Muscle layer of colon (tissue), 2 donors: ENCODE measurements around the gene TMEM200C.
A peak's percentile ranks its signal among the peaks of the same experiment; 100 is the strongest.

ENCODE experiments used
- H3K27ac ChIP-seq: one replicate; pipeline ENCODE4 v1.7.0; 2013; ENCODE audit warnings: low read depth, mild to moderate bottlenecking, low read length, moderate library complexity
- H3K27me3 ChIP-seq, 2 donors: one replicate each; pipeline ENCODE4 v1.7.0; 2013; ENCODE audit warnings: low read length in 2 of 2, mild to moderate bottlenecking in 2 of 2; ENCODE audit not compliant: insufficient read depth in 2 of 2, control insufficient read depth in 1 of 2
- H3K36me3 ChIP-seq: one replicate; pipeline ENCODE4 v1.7.0; 2013; ENCODE audit warnings: mild to moderate bottlenecking, low read length; ENCODE audit not compliant: insufficient read depth
- H3K4me1 ChIP-seq: one replicate; pipeline ENCODE4 v1.7.0; 2013; ENCODE audit warnings: mild to moderate bottlenecking, low read length; ENCODE audit not compliant: insufficient read depth
- H3K4me3 ChIP-seq, 2 donors: one replicate each; pipeline ENCODE4 v1.7.0; 2013; ENCODE audit warnings: low read length in 2 of 2, low read depth in 1 of 2, mild to moderate bottlenecking in 1 of 2, moderate library complexity in 1 of 2
- H3K9ac ChIP-seq: one replicate; pipeline ENCODE4 v1.7.0; 2013; ENCODE audit warnings: low read length
- H3K9me3 ChIP-seq: one replicate; pipeline ENCODE4 v1.7.0; 2013; ENCODE audit warnings: mild to moderate bottlenecking, low read length
- donor health status: abdominal sarcoma.
- donor health status: Adenocarcinoma of cecum.

The TMEM200C gene

DNA sequence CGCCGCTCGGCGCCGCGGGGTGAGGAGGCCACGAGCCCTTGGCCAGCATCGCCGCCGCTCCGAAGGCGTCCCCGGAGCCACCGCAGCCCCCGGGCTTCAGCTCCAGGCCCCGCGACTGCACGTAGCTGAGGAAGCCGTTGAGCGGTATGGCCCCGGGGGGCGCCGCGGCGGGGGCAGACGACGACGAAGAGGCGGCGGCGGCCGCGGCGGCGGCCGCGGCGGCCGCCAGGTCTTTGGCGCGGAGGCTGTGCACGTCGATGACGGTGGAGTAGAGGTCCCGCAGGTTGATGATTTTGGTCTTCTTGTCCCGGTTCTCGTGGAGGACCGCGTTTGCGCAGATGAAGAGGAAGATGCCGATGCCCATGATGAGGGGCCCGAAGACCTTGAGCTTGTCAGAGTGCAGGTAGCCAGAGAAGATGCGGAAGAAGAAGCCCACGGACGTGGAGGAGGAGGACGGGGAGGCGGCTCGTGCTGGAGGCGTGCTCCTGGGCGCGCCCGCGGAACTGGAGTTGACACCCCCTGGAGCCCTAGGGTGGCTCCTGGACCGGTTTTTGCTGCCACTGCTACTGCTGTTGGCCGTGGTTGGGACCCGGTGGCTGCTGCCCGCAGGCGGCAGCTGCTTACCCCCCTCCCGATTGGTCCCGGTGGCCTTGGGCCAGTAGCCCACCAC, 4.0 kb downstream of the TMEM200C start:
- no peak overlapping the region for H3K27ac ChIP-seq
- H3K27me3 ChIP-seq, result peaks cover 35 to 39% of the 10 kb centered on the region in 2 donors
- H3K4me1 ChIP-seq, result no peaks in the 10 kb centered on the region
- H3K9me3 ChIP-seq, result no peaks in the 10 kb centered on the region
- H3K4me3 ChIP-seq, result peak overlapping the region in 1 of 2 donors; percentile 41
- H3K36me3 ChIP-seq, result no peaks in the 10 kb centered on the region
- no peak overlapping the region for H3K9ac ChIP-seq

GRCh38 chr18:5890331-5891183, 4.8 kb downstream of the TMEM200C start:
- Histone ChIP-seq H3K9ac (no peak overlapping the region), H3K27me3 (peaks cover 32 to 35% of the 10 kb centered on the region in 2 donors), H3K36me3 (no peaks in the 10 kb centered on the region), H3K9me3 (no peaks in the 10 kb centered on the region), H3K27ac (no peak overlapping the region), H3K4me1 (no peaks in the 10 kb centered on the region), H3K4me3 (peak overlapping the region in 1 of 2 donors; percentile 41)

- Histone ChIP-seq H3K4me3 (no peak overlapping the region), H3K9me3 (no peaks in the 10 kb centered on the region), H3K36me3 (no peaks in the 10 kb centered on the region), H3K4me1 (no peaks in the 10 kb centered on the region), H3K9ac (no peak overlapping the region), H3K27ac (no peak overlapping the region), H3K27me3 (peaks cover 0 to 4% of the 10 kb centered on the region in 2 donors)
Observed at GRCh38 chr18:5885361-5885760, 10.0 kb downstream of the TMEM200C start.

DNA sequence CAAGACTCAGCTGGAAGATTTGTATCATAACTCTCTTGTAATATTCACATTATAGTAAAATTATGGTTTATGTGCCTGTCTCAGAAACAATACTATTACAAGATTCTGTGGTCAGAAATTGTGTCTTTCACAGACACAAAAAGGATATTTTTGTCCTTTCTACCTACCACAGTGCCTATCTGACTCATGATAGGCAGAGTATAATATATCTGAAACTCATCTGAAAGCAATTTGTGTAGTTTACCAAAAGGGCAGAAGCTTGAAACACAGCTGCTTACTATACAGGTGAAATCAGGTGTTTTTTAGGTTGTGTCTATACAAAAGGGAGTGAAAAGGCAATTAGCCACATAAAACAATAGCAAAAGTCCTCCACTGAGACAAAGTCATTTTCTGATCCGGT, 10.9 kb downstream of the TMEM200C start:
- Histone ChIP-seq H3K4me3 (no peak overlapping the region), H3K9me3 (no peaks in the 10 kb centered on the region), H3K4me1 (no peaks in the 10 kb centered on the region), H3K36me3 (no peaks in the 10 kb centered on the region), H3K9ac (no peak overlapping the region), H3K27me3 (no peaks in the 10 kb centered on the region), H3K27ac (no peak overlapping the region)

DNA sequence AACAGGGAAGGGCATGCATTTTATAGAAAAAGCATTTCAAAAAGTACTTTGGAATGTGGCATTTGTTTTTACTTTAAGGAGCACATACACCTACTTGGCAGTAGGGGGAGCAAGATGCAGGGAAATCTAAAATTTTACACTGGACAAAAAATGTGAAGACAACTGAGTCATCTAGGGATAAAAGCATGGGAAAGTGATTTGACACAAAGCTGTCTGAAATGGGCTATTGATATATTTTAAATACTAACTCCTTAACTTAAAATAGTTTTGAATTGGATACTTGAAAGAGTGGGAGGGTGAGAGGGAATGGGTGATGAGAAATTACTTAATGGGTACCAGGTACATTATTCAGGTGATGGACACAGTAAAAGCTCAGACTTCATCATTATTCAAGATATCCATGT, 15.8 kb downstream of the TMEM200C start:
- Histone ChIP-seq H3K9ac (no peak overlapping the region), H3K27me3 (no peaks in the 10 kb centered on the region), H3K4me3 (no peak overlapping the region), H3K9me3 (no peaks in the 10 kb centered on the region), H3K36me3 (no peaks in the 10 kb centered on the region), H3K27ac (no peak overlapping the region), H3K4me1 (no peaks in the 10 kb centered on the region)

DNA sequence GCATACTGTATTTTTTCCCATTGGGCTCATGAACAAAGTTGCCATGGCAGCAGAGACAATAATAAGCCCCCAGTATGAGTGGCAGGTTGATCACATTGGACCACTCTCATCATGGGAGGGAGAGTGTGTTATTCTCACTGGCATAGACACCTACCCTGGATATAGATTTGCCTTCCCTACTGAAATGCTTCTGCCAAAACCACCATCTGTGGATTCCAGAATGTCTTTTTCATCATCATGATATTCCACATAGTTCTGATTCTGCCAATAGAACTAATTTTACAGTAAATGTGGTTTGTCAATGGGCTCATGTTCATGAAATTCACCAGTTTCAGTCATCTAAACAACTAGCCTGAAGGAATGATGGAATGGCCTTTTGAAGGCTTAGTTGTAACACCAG, 18.4 kb downstream of the TMEM200C start:
- Histone ChIP-seq H3K36me3 (no peaks in the 10 kb centered on the region), H3K4me1 (no peaks in the 10 kb centered on the region), H3K27me3 (no peaks in the 10 kb centered on the region), H3K9ac (no peak overlapping the region), H3K4me3 (no peak overlapping the region), H3K27ac (no peak overlapping the region), H3K9me3 (no peaks in the 10 kb centered on the region)

- Histone ChIP-seq H3K9me3 (no peaks in the 10 kb centered on the region), H3K4me3 (no peak overlapping the region), H3K27me3 (no peaks in the 10 kb centered on the region), H3K27ac (no peak overlapping the region), H3K4me1 (no peaks in the 10 kb centered on the region), H3K36me3 (no peaks in the 10 kb centered on the region), H3K9ac (no peak overlapping the region)
Observed at GRCh38 chr18:5874336-5874735, 21.0 kb downstream of the TMEM200C start.

DNA sequence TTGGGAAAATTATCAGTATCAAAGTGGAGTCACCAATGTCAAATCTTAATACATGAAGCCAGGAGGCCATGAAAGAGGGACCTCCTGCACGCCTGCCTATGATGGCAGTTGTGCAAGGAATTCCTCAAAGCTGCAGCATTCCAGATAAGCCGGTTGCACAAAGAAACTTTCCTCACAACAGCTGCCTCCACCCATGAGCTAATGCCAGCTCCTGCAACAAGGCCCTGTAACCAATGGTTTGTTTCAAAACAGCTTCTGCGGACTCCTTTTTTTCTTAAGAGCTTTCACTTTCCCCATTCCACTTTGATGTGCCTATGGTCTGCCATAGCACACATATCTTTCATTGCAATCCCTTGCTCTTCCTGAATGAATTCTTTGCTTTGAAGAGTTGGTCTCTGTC, 22.4 kb downstream of the TMEM200C start:
- Histone ChIP-seq H3K9me3 (no peaks in the 10 kb centered on the region), H3K4me3 (no peak overlapping the region), H3K27ac (no peak overlapping the region), H3K9ac (no peak overlapping the region), H3K36me3 (no peaks in the 10 kb centered on the region), H3K27me3 (no peaks in the 10 kb centered on the region), H3K4me1 (no peaks in the 10 kb centered on the region)

- no peak overlapping the region for H3K9ac ChIP-seq
- H3K36me3 ChIP-seq, result no peaks in the 10 kb centered on the region
- H3K4me3 ChIP-seq, result no peak overlapping the region
- no peaks in the 10 kb centered on the region for H3K9me3 ChIP-seq
- H3K27ac ChIP-seq, result no peak overlapping the region
- no peaks in the 10 kb centered on the region for H3K4me1 ChIP-seq
- no peaks in the 10 kb centered on the region for H3K27me3 ChIP-seq
Observed at GRCh38 chr18:5871426-5871825, 23.9 kb downstream of the TMEM200C start.

DNA sequence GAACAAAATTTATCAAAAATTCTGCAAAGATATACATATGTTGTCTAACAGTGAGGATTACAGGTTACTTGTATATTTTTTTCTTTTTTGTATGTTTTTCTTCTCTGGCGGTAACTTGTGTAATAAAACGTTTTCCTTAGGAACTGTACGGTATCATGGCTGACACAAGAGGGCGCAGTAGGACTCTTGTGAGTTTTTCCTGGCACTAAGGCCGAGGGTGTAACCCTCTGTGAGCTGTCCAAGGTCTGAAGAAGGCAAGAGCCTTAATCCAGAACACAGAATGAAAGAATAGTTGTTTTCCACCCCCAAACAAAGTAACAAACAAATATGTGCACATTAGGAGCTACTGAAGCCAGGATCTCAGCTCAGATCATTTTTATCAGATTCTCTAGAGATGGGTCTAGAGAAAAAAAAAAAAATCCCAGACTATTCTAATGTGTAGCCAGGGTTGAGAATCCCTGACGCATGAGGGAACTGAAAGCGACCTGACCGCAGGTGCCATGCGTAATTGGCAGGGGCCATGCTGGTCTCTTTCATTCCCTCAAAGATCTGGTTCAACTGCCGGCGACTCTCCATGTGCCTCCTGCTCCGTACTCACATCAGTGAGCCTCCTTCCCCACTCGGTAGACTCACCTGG, 27.0 kb downstream of the TMEM200C start:
- Histone ChIP-seq H3K27me3 (no peaks in the 10 kb centered on the region), H3K9ac (no peak overlapping the region), H3K27ac (no peak overlapping the region), H3K36me3 (no peaks in the 10 kb centered on the region), H3K4me3 (no peak overlapping the region), H3K9me3 (no peaks in the 10 kb centered on the region), H3K4me1 (no peaks in the 10 kb centered on the region)

- Histone ChIP-seq H3K9ac (no peak overlapping the region), H3K4me3 (no peak overlapping the region), H3K27me3 (no peaks in the 10 kb centered on the region), H3K9me3 (no peaks in the 10 kb centered on the region), H3K36me3 (no peaks in the 10 kb centered on the region), H3K27ac (no peak overlapping the region), H3K4me1 (no peaks in the 10 kb centered on the region)
Observed at GRCh38 chr18:5865521-5865920, 29.8 kb downstream of the TMEM200C start.
